ENCODE results near the gene ATAD2B. TPM values are rescaled to one million over a fixed set of nuclear protein-coding genes. Genes with fewer than 3 reads are reported as not detected.

ATAD2B gene
- total and polyA plus RNA-seq, 2 of the 4 experiments (the other 2 are of a cell fraction): 1.5 to 5.0 TPM

DNA sequence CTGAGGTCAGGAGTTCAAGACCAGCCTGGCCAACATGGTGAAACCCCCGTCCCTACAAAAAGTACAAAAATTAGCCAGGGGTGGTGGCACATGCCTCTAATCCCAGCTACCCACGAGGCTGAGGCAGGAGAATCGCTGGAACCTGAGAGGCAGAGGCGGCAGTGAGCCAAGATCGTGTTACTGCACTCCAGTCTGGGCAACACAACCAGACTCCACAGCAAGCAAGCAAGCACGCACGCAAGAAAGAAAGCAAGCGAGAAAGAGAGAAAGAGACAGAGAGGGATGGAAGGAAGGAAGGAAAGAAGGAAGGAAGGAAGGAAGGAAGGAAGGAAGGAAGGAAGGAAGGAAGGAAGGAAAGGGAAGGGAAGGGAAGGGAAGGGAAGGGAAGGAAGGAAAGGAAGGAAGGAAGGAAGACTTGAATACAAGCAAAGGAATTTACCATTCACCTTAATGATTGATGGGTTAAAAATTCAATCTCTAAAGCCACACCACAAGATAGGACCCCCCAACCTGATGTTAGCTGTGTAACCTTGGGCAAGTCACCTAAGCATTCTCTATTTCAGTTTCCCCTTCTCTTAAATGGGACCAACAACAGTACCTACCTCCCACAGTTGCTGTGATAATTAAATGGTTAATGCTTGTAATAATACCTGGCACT is 181.7 kb downstream of the ATAD2B start:
- Histone ChIP-seq H2AK5ac (ENCODE audit: low read depth, low read length) (peak overlapping the region; percentile 29; the same call in 1 of the 2 replicates), H3K18ac (ENCODE audit: low read depth, low read length) (no peak overlapping the region), H3K23ac (ENCODE audit: low read depth, low read length) (no peak overlapping the region), H4K91ac (ENCODE audit: insufficient read depth, low read depth, low read length) (no peak overlapping the region), H3K79me1 (ENCODE audit: low read depth in 1 of 2, low read length in 2 of 2) (no peaks in the 10 kb centered on the region; a peak in 1 of 4 replicates), H3K27ac (ENCODE audit: insufficient read depth, low read length) (no peak overlapping the region), H2BK5ac (ENCODE audit: low read depth, low read length, poor library complexity, severe bottlenecking) (no peak overlapping the region), H3K4me3 (ENCODE audit: insufficient read depth, low read depth, low read length) (no peak overlapping the region), H3K36me3 (ENCODE audit: control insufficient read depth, insufficient read depth, low read length) (no peaks in the 10 kb centered on the region), H2AK9ac (replicated peaks; ENCODE audit: low read depth, low read length, poor library complexity) (no peak overlapping the region), H2BK120ac (ENCODE audit: low read depth, low read length) (no peak overlapping the region), H3K56ac (ENCODE audit: extremely low read depth, insufficient read depth, low read length) (no peak overlapping the region), H4K20me1 (ENCODE audit: insufficient read depth, low read length) (no peaks in the 10 kb centered on the region), H3K4me2 (ENCODE audit: low read depth, low read length) (no peak overlapping the region), H3K4me1 (ENCODE audit: control insufficient read depth, insufficient read depth, low read length) (peaks cover 3% of the 10 kb centered on the region; the same call in 1 of the 2 replicates), H3K9me3 (ENCODE audit: control insufficient read depth, insufficient read depth, low read length) (no peaks in the 10 kb centered on the region), H4K8ac (ENCODE audit: low read depth in 2 of 2, low read length in 2 of 2) (no peak overlapping the region), H3K27me3 (ENCODE audit: control insufficient read depth, insufficient read depth, low read length) (no peaks in the 10 kb centered on the region), H2BK20ac (ENCODE audit: low read depth, low read length) (no peak overlapping the region), H3K14ac (replicated peaks; ENCODE audit: low read depth, low read length) (no peak overlapping the region), H3K4ac (ENCODE audit: low read depth, low read length) (no peak overlapping the region), H3K9ac (ENCODE audit: low read depth, low read length) (no peak overlapping the region), H4K5ac (ENCODE audit: low read depth, low read length) (no peak overlapping the region), H2AFZ (replicated peaks; ENCODE audit: low read length, poor library complexity) (no peak overlapping the region), H3K9me1 (ENCODE audit: insufficient read depth, low read length) (no peaks in the 10 kb centered on the region; the same call in 1 of the 2 replicates), H2BK15ac (ENCODE audit: low read depth, low read length) (no peak overlapping the region)
- in situ Hi-C loops (cut with MboI; ENCODE audit: low sequenced_read_pairs): no loop called here
- DNase-seq (no peak), ATAC-seq (ENCODE audit: low read depth) (no peak)
- CTCF ChIA-PET: no interaction called here
- dilution Hi-C loops (cut with HindIII; ENCODE audit: low sequenced_read_pairs, unreplicated experiment): no loop called here
- intact Hi-C loops (cut with micrococcal nuclease): no loop called here
- TF ChIP-seq NFE2L2 (IDR thresholded peaks at IDR 0.05; ENCODE audit: low read depth, low read length): no peak
- TF ChIP-seq CEBPB (IDR thresholded peaks at IDR 0.05; ENCODE audit: low read depth, low read length): no peak
- TF ChIP-seq RCOR1 (IDR thresholded peaks at IDR 0.05; ENCODE audit: insufficient replicate concordance, low read length): no peak
- no peak for TF ChIP-seq MAFK (IDR thresholded peaks at IDR 0.05; ENCODE audit: low read depth, low read length)
- no peak for TF ChIP-seq CHD1 (IDR thresholded peaks at IDR 0.05; ENCODE audit: low read depth, low read length)
- no peak for TF ChIP-seq RFX5 (IDR thresholded peaks at IDR 0.05; ENCODE audit: low read depth, low read length)
- TF ChIP-seq, protein P1, sequence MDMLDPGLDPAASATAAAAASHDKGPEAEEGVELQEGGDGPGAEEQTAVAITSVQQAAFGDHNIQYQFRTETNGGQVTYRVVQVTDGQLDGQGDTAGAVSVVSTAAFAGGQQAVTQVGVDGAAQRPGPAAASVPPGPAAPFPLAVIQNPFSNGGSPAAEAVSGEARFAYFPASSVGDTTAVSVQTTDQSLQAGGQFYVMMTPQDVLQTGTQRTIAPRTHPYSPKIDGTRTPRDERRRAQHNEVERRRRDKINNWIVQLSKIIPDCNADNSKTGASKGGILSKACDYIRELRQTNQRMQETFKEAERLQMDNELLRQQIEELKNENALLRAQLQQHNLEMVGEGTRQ (IDR thresholded peaks at IDR 0.05; ENCODE audit: low read depth, low read length): no peak
- TF ChIP-seq, protein P2, sequence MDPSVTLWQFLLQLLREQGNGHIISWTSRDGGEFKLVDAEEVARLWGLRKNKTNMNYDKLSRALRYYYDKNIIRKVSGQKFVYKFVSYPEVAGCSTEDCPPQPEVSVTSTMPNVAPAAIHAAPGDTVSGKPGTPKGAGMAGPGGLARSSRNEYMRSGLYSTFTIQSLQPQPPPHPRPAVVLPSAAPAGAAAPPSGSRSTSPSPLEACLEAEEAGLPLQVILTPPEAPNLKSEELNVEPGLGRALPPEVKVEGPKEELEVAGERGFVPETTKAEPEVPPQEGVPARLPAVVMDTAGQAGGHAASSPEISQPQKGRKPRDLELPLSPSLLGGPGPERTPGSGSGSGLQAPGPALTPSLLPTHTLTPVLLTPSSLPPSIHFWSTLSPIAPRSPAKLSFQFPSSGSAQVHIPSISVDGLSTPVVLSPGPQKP (IDR thresholded peaks at IDR 0.05; ENCODE audit: borderline replicate concordance, low read depth, low read length): no peak
- TF ChIP-seq, protein P3, sequence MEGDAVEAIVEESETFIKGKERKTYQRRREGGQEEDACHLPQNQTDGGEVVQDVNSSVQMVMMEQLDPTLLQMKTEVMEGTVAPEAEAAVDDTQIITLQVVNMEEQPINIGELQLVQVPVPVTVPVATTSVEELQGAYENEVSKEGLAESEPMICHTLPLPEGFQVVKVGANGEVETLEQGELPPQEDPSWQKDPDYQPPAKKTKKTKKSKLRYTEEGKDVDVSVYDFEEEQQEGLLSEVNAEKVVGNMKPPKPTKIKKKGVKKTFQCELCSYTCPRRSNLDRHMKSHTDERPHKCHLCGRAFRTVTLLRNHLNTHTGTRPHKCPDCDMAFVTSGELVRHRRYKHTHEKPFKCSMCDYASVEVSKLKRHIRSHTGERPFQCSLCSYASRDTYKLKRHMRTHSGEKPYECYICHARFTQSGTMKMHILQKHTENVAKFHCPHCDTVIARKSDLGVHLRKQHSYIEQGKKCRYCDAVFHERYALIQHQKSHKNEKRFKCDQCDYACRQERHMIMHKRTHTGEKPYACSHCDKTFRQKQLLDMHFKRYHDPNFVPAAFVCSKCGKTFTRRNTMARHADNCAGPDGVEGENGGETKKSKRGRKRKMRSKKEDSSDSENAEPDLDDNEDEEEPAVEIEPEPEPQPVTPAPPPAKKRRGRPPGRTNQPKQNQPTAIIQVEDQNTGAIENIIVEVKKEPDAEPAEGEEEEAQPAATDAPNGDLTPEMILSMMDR (conservative IDR thresholded peaks at IDR 0.05; ENCODE audit: low read depth, low read length): no peak
- BruUV-seq (replicated peaks): no TSS peak
- POLR2A ChIA-PET (ENCODE audit: unreplicated experiment): no interaction called here
- WGBS, 2 experiments (ENCODE audit: extremely low coverage in 2 of 2, insufficient read length in 1 of 2): no CpG with 5 or more reads among the region's 8 CpGs
